ENCODE results near the gene SDR42E2. TPM values are rescaled to one million over a fixed set of nuclear protein-coding genes. Genes with fewer than 3 reads are reported as not detected.

The SDR42E2 gene
- polyA plus RNA-seq, 1 of the 3 experiments (the other 2 are of a cell fraction) = not detected

- TF ChIP-seq, protein P1, sequence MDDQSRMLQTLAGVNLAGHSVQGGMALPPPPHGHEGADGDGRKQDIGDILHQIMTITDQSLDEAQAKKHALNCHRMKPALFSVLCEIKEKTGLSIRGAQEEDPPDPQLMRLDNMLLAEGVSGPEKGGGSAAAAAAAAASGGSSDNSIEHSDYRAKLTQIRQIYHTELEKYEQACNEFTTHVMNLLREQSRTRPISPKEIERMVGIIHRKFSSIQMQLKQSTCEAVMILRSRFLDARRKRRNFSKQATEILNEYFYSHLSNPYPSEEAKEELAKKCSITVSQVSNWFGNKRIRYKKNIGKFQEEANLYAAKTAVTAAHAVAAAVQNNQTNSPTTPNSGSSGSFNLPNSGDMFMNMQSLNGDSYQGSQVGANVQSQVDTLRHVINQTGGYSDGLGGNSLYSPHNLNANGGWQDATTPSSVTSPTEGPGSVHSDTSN (IDR thresholded peaks at IDR 0.05) = 0 out of 2 replicates have a peak, but pooled peaks have one; percentile 2
- TF ChIP-seq GATA2 (CRISPR knock-in tag; IDR thresholded peaks at IDR 0.05) (no peak), TEAD4 (IDR thresholded peaks at IDR 0.05; ENCODE audit: borderline replicate concordance, insufficient read depth) (no peak), RAD21 (IDR thresholded peaks at IDR 0.05; ENCODE audit: low read length) (no peak), RXRA (IDR thresholded peaks at IDR 0.05; ENCODE audit: borderline replicate concordance, low read depth) (no peak), MEF2A (IDR thresholded peaks at IDR 0.05; ENCODE audit: borderline replicate concordance, low read depth) (no peak), POLR2AphosphoS5 (IDR thresholded peaks at IDR 0.05; ENCODE audit: low read depth, low read length) (no peak), FOXM1 (IDR thresholded peaks at IDR 0.05; ENCODE audit: low read depth) (no peak), RCOR1 (IDR thresholded peaks at IDR 0.05; ENCODE audit: low read length) (no peak), USF1 (IDR thresholded peaks at IDR 0.05; ENCODE audit: borderline replicate concordance, low read depth) (no peak), YY1 (IDR thresholded peaks at IDR 0.05; ENCODE audit: low read depth) (no peak), SIN3A (IDR thresholded peaks at IDR 0.05; ENCODE audit: borderline replicate concordance, low read depth, low read length) (peak; percentile 40; the same call in 1 of the 2 replicates), NRF1 (IDR thresholded peaks at IDR 0.05; ENCODE audit: low read depth, low read length) (no peak)
- TF ChIP-seq, protein P2, sequence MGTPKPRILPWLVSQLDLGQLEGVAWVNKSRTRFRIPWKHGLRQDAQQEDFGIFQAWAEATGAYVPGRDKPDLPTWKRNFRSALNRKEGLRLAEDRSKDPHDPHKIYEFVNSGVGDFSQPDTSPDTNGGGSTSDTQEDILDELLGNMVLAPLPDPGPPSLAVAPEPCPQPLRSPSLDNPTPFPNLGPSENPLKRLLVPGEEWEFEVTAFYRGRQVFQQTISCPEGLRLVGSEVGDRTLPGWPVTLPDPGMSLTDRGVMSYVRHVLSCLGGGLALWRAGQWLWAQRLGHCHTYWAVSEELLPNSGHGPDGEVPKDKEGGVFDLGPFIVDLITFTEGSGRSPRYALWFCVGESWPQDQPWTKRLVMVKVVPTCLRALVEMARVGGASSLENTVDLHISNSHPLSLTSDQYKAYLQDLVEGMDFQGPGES (IDR thresholded peaks at IDR 0.05; ENCODE audit: low read depth, low read length) = no peak
Measured at GRCh38 chr16:22206842-22207714, 44.8 kb downstream of the SDR42E2 start (continued).

- CTCF ChIA-PET = interaction anchor here (0.8 to 5.6 kb wide), 6 partner anchors 13 to 130 kb away, joined by 3 to 66 read pairs (median 10); partner anchors contain the start of gene POLR3E
Measured at GRCh38 chr16:22207715-22208360, 45.5 kb downstream of the SDR42E2 start.

More at GRCh38 chr16:22207715-22208360, 45.5 kb downstream of the SDR42E2 start:
- Histone ChIP-seq H3K9me3 (no peaks in the 10 kb centered on the region), H3K9me2 (no peaks in the 10 kb centered on the region), H3K4me2 (peak overlapping the region; percentile 94), H3K9ac (peak overlapping the region; percentile 72; the same call in 1 of the 2 replicates), H3K79me2 (ENCODE audit: insufficient read depth) (peaks cover 64% of the 10 kb centered on the region), H2AFZ (ENCODE audit: low read depth) (no peak overlapping the region), H4K20me1 (ENCODE audit: insufficient read depth) (peaks cover 4% of the 10 kb centered on the region), H3K36me3 (replicated peaks in 1 of 2; ENCODE audit: control insufficient read depth in 1 of 2, insufficient read depth in 2 of 2, low read length in 1 of 2) (no peaks in the 10 kb centered on the region), H3K27me3 (ENCODE audit: insufficient read depth) (no peaks in the 10 kb centered on the region), H3K4me1 (ENCODE audit: control insufficient read depth in 1 of 2, insufficient read depth in 2 of 2, low read depth in 1 of 2, low read length in 1 of 2) (peaks cover 6 to 7% of the 10 kb centered on the region in 2 experiments; a peak in 1 of 4 replicates), H3K27ac (ENCODE audit: low read depth in 2 of 2, low read length in 1 of 2) (no peak overlapping the region), H3F3A (replicated peaks; ENCODE audit: insufficient read depth) (peaks cover 9% of the 10 kb centered on the region), H3K4me3 (ENCODE audit: low read depth in 2 of 2, low read length in 1 of 2) (peak overlapping the region; percentile 64 to 87)
- 91% methylated on average over 10 of the region's 10 CpGs for WGBS (ENCODE audit: low lambda C conversion rate)
- TF ChIP-seq FOXJ3 (CRISPR knock-in tag; IDR thresholded peaks at IDR 0.05) (no peak), USF2 (IDR thresholded peaks at IDR 0.05; ENCODE audit: borderline replicate concordance, low read depth, low read length) (no peak), MAX (IDR thresholded peaks at IDR 0.05; ENCODE audit: low read depth) (no peak), NRF1 (IDR thresholded peaks at IDR 0.05; ENCODE audit: low read depth, low read length) (no peak), FOXM1 (IDR thresholded peaks at IDR 0.05; ENCODE audit: low read depth) (no peak), TEAD4 (IDR thresholded peaks at IDR 0.05; ENCODE audit: borderline replicate concordance, insufficient read depth) (no peak), RCOR1 (IDR thresholded peaks at IDR 0.05; ENCODE audit: low read length) (no peak)
- POLR2A ChIA-PET = no interaction called here
- no peak for DNase-seq

All from SK-N-SH (cell line).